ENCODE results near the gene SPPL2B.

GRCh38 chr19:2338751-2339643 is 10.5 kb downstream of the SPPL2B start:
- no peak for TF ChIP-seq CTCF (IDR thresholded peaks at IDR 0.05)
- TF ChIP-seq EP300 (IDR thresholded peaks at IDR 0.05; ENCODE audit: low read depth), result no peak
- no peak for TF ChIP-seq POLR2A (IDR thresholded peaks at IDR 0.05)
